ENCODE data around the gene ADARB2.

GRCh38 chr10:1203704-1204103 is 533.6 kb downstream of the ADARB2 start:
- TF ChIP-seq EZH2 (IDR thresholded peaks at IDR 0.05; ENCODE audit: insufficient read depth, poor library complexity, severe bottlenecking) = no peak
- no peak for TF ChIP-seq EZH2phosphoT487 (IDR thresholded peaks at IDR 0.05; ENCODE audit: insufficient read depth, low read depth)
